Adrenal gland (tissue), 5 donors: Measurements from ENCODE around the gene MYH6.

Source experiments
- POLR2A ChIP-seq, 2 donors: fragments of 450-650 bp; IDR thresholded peaks; one replicate each; pipeline ENCODE4 v1.6.1; 2017; ENCODE audit warnings: antibody characterized with exemption in 2 of 2, mild to moderate bottlenecking in 2 of 2, moderate library complexity in 1 of 2
- TF ChIP-seq, protein P1 (sequence below), 6 experiments: fragments of 450-650 bp in 4 of 6; fragments of 200-600 bp in 2 of 6; sonication (generic) in 1 of 6; IDR thresholded peaks; 1 replicate in 5 of 6; 2 replicates in 1 of 6; pipeline versions ENCODE4 v1.5.1 to v1.8.0; 2016 to 2021; ENCODE audit warnings: antibody characterized with exemption in 6 of 6, mild to moderate bottlenecking in 2 of 6, moderate library complexity in 1 of 6
- donor health status: DM: no; HTN: no; CAD: no.

DNA sequence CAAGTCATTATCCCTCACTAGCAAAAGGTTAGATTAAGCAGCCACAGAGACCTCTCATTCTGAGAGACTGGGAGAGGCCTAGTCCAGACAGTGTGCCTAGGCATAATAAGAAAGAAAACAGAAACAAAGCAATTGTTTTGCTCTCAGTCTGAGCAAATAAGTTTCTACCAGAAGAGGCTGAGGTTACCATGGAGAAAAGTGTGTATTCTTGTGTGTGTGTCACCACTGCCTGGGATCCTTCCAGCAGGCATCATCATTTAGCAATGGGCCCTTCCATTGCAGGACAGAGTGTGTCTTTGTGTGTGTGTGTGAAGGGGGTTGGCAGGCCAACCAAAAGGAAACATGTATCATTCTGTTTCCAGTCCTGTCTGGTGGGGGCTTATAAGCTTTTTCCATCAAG, 46.8 kb downstream of the MYH6 start:
- TF ChIP-seq POLR2A (IDR thresholded peaks at IDR 0.05): no peak
- TF ChIP-seq, protein P1, sequence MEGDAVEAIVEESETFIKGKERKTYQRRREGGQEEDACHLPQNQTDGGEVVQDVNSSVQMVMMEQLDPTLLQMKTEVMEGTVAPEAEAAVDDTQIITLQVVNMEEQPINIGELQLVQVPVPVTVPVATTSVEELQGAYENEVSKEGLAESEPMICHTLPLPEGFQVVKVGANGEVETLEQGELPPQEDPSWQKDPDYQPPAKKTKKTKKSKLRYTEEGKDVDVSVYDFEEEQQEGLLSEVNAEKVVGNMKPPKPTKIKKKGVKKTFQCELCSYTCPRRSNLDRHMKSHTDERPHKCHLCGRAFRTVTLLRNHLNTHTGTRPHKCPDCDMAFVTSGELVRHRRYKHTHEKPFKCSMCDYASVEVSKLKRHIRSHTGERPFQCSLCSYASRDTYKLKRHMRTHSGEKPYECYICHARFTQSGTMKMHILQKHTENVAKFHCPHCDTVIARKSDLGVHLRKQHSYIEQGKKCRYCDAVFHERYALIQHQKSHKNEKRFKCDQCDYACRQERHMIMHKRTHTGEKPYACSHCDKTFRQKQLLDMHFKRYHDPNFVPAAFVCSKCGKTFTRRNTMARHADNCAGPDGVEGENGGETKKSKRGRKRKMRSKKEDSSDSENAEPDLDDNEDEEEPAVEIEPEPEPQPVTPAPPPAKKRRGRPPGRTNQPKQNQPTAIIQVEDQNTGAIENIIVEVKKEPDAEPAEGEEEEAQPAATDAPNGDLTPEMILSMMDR (IDR thresholded peaks at IDR 0.05): no peak
